Transverse colon (tissue), 4 donors: ENCODE measurements around the gene MCCC2. TPM values are rescaled to one million over a fixed set of nuclear protein-coding genes. Genes with fewer than 3 reads are reported as not detected.
"Not testable (repeated sequence)": the region's sequence is repeated elsewhere in the genome, so short reads cannot be mapped to it uniquely, and the experiment has no call there.

Experiments
- DNase-seq: peaks from one replicate; pipeline ENCODE4 v3.0.0-alpha.2; 2019
- H3K27ac ChIP-seq, 4 donors: fragments of 200-600 bp; sonication (generic); 2 replicates each; pipeline ENCODE4 v1.5.1; 2016 to 2018; ENCODE audit warnings: inconsistent platforms in 4 of 4
- H3K27me3 ChIP-seq: fragments of 200-600 bp; sonication (generic); 2 replicates; pipeline ENCODE4 v1.5.1; 2017; ENCODE audit warnings: inconsistent platforms
- H3K36me3 ChIP-seq, 4 donors: fragments of 200-600 bp; sonication (generic); 2 replicates each; pipeline ENCODE4 v1.5.1; 2017 to 2019; ENCODE audit warnings: inconsistent platforms in 4 of 4
- H3K4me1 ChIP-seq, 4 donors: fragments of 200-600 bp; sonication (generic); 2 replicates each; pipeline ENCODE4 v1.5.1; 2017 to 2020; ENCODE audit warnings: inconsistent platforms in 4 of 4
- H3K4me3 ChIP-seq, 4 donors: fragments of 200-600 bp; sonication (generic); 1 replicate in 1 of 4; 2 replicates in 3 of 4; pipeline versions ENCODE4 v1.5.1 to v1.6.1; 2017 to 2019; ENCODE audit warnings: inconsistent platforms in 4 of 4
- H3K9me3 ChIP-seq, 2 donors: fragments of 200-600 bp; sonication (generic); 2 replicates each; pipeline ENCODE4 v1.5.1; 2017 to 2019; ENCODE audit warnings: inconsistent platforms in 2 of 2
- EP300 ChIP-seq: sonication (generic); formaldehyde crosslinking; IDR thresholded peaks from one replicate; pipeline ENCODE4 v1.6.1; 2017; ENCODE audit warnings: antibody characterized with exemption, low read depth
- POLR2A ChIP-seq: fragments of 450-650 bp; IDR thresholded peaks from one replicate; pipeline ENCODE4 v1.6.1; 2016; ENCODE audit warnings: antibody characterized with exemption, mild to moderate bottlenecking, moderate library complexity
- POLR2AphosphoS5 ChIP-seq, 3 donors: sonication (generic); formaldehyde crosslinking; IDR thresholded peaks; one replicate each; pipeline ENCODE4 v1.6.1; 2016; ENCODE audit warnings: antibody characterized with exemption in 3 of 3
- WGBS, 2 donors: methylation state at CpG; one replicate each; pipeline ENCODE4 v1.1.5; 2018; ENCODE audit warnings: low coverage in 1 of 2; 5-methylcytosine and 5-hydroxymethylcytosine counted together
- in situ Hi-C, 4 donors: fragments of 200-750 bp; cut with MboI; loops; one replicate each; pipeline versions ENCODE4 v1.15.0 to v1.15.1; 2017; ENCODE audit warnings: low sequenced_read_pairs in 3 of 4, low pct_ligation_motif_present in 1 of 4, low pct_unique_long_range_greater_than_20kb in 1 of 4
- intact Hi-C: fragments of 100-400 bp; cut with DNase I; formaldehyde crosslinking; loops from one replicate; pipeline ENCODE4 v1.15.1; 2023; ENCODE audit warnings: low total_unique reads
- total RNA-seq, 4 donors: library from RNA; depleted of rRNA; stranded (reverse); fragments of >200 nt; gene quantifications; one replicate each; pipeline ENCODE4 v1.1.0, GENCODE V29; 2016
- TF ChIP-seq, protein P1 (sequence below), 5 experiments: fragments of 200-600 bp in 3 of 5; fragments of 450-650 bp in 2 of 5; sonication (generic) in 3 of 5; IDR thresholded peaks; 1 replicate in 2 of 5; 2 replicates in 3 of 5; pipeline ENCODE4 v1.5.1; 2016 to 2017; ENCODE audit warnings: antibody characterized with exemption in 5 of 5, inconsistent platforms in 3 of 5, mild to moderate bottlenecking in 2 of 5, moderate library complexity in 1 of 5

MCCC2 gene
- total RNA-seq: 10 to 100 TPM; 23.2 to 61.5 (median 43.9) TPM

DNA sequence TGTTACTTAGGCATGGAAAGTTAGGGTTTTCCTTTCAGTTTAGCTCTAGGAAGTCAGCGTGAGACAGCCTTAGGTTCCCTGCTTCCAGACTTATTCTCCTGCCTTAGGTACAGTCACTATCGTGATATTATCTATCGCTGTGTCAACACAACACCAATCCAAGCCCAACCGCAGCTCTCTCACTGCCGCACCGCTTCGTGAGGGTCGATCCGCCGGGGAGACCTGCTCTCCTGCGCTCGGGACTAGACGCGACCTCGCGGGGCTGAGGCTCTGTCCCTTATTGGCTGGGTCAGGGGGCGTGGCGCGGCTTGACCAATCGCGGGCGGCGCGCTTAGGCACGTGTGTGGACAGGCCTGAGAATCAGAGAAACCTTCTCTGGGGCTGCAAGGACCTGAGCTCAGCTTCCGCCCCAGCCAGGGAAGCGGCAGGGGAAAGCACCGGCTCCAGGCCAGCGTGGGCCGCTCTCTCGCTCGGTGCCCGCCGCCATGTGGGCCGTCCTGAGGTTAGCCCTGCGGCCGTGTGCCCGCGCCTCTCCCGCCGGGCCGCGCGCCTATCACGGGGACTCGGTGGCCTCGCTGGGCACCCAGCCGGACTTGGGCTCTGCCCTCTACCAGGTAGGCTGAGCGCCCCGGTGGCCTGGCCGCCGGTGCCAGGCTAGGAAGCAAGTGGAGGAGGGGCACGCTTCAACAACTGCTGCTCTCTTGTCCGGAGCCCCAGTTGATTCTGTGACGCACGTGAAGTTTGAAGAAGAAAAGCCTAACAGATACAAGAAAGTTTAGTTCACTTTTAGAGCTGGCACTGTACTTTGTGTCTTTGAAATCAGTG, at the start of gene MCCC2:
Gene MCCC2, plus strand, starts transcription at position 400 of the 825 bp plus-strand sequence. Its CDS starts 86 bp downstream, at position 486.
- Histone ChIP-seq H3K4me3 (peak within 1 kb of the TSS; percentile 68 to 84 (median 76)), H3K27me3 (no peaks in the 10 kb centered on the region), H3K4me1 (peaks cover 5 to 21% (median 14%) of the 10 kb centered on the region in 4 donors), H3K9me3 (no peaks in the 10 kb centered on the region), H3K27ac (peak within 1 kb of the TSS; percentile 86 to 92 (median 89)), H3K36me3 (no peaks in the 10 kb centered on the region)
- in situ Hi-C loops: no loop called here
- WGBS, 2 donors: 1 to 10% methylated on average over 2 to 35 of the region's 56 CpGs
- intact Hi-C loops: no loop called here
- TF ChIP-seq EP300: no peak
- TF ChIP-seq POLR2A: peak; percentile 77
- TF ChIP-seq, protein P1, sequence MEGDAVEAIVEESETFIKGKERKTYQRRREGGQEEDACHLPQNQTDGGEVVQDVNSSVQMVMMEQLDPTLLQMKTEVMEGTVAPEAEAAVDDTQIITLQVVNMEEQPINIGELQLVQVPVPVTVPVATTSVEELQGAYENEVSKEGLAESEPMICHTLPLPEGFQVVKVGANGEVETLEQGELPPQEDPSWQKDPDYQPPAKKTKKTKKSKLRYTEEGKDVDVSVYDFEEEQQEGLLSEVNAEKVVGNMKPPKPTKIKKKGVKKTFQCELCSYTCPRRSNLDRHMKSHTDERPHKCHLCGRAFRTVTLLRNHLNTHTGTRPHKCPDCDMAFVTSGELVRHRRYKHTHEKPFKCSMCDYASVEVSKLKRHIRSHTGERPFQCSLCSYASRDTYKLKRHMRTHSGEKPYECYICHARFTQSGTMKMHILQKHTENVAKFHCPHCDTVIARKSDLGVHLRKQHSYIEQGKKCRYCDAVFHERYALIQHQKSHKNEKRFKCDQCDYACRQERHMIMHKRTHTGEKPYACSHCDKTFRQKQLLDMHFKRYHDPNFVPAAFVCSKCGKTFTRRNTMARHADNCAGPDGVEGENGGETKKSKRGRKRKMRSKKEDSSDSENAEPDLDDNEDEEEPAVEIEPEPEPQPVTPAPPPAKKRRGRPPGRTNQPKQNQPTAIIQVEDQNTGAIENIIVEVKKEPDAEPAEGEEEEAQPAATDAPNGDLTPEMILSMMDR (IDR thresholded peaks at IDR 0.05): no peak
- TF ChIP-seq POLR2AphosphoS5 (IDR thresholded peaks at IDR 0.05): peak; percentile 70 to 83 (median 82)
- DNase-seq: peak; percentile 98

- TF ChIP-seq EP300: no peak
- no peak for TF ChIP-seq POLR2A
- no peak for TF ChIP-seq POLR2AphosphoS5 (IDR thresholded peaks at IDR 0.05)
- TF ChIP-seq, protein P1 (IDR thresholded peaks at IDR 0.05): no peak
- WGBS, 2 donors: 92 to 93% methylated on average over 2 to 3 of the region's 3 CpGs
- H3K36me3 ChIP-seq: peaks cover 0 to 35% (median 15%) of the 10 kb centered on the region in 4 donors
- H3K9me3 ChIP-seq: no peaks in the 10 kb centered on the region
- in situ Hi-C loops (no loop called here), intact Hi-C loops (no loop called here)
- H3K27me3 ChIP-seq: no peaks in the 10 kb centered on the region
- no peak overlapping the region for H3K4me3 ChIP-seq
- H3K27ac ChIP-seq: no peak overlapping the region
- H3K4me1 ChIP-seq: no peaks in the 10 kb centered on the region
- no peak for DNase-seq
These were observed 49.5 kb upstream of the MCCC2 start for GRCh38 chr5:71537687-71538086.

GRCh38 chr5:71550885-71551284, 36.3 kb upstream of the MCCC2 start:
- H3K36me3 ChIP-seq: peaks cover 0 to 68% (median 22%) of the 10 kb centered on the region in 4 donors
- in situ Hi-C loops, intact Hi-C loops: not testable (repeated sequence)

GRCh38 chr5:71551582-71551981, 35.6 kb upstream of the MCCC2 start:
- in situ Hi-C loops, DNase-seq, H3K4me1 ChIP-seq, H3K27me3 ChIP-seq, intact Hi-C loops, H3K9me3 ChIP-seq, H3K27ac ChIP-seq, H3K4me3 ChIP-seq: not testable (repeated sequence)
- WGBS, 2 donors: 96% methylated on average over 15 of the region's 27 CpGs; no CpG with 5 or more reads in 1 of the 2 donors
- H3K36me3 ChIP-seq: peaks cover 0 to 69% (median 21%) of the 10 kb centered on the region in 4 donors

More at GRCh38 chr5:71550885-71551284, 36.3 kb upstream of the MCCC2 start:
- not testable (repeated sequence) for H3K27ac ChIP-seq, H3K4me1 ChIP-seq, DNase-seq, H3K27me3 ChIP-seq, H3K9me3 ChIP-seq, H3K4me3 ChIP-seq
- WGBS, 2 donors: 96 to 99% methylated on average over 7 of the region's 7 CpGs

- H3K36me3 ChIP-seq: peaks cover 0 to 69% (median 20%) of the 10 kb centered on the region in 4 donors
- H3K4me3 ChIP-seq, DNase-seq, intact Hi-C loops, H3K27me3 ChIP-seq, H3K9me3 ChIP-seq, H3K4me1 ChIP-seq, in situ Hi-C loops, H3K27ac ChIP-seq: not testable (repeated sequence)
- WGBS, 2 donors: 96 to 97% methylated on average over 5 to 31 of the region's 53 CpGs
These were observed 35.0 kb upstream of the MCCC2 start for GRCh38 chr5:71552026-71552749.
